Hematopoietic multipotent progenitor cell treated with erythropoietin and hydrocortisone succinate and interleukin-3 and kit ligand, for 15 days (in vitro differentiated cells): ENCODE measurements around the gene KAT2A.
A peak's percentile ranks its signal among the peaks of the same experiment; 100 is the strongest.

ENCODE experiments used
- DNase-seq: peaks from one replicate; pipeline ENCODE4 v3.0.0-alpha.2; 2015; ENCODE audit warnings: low spot score

The KAT2A gene

GRCh38 chr17:42114118-42114517, 7.0 kb downstream of the KAT2A start:
- DNase-seq: no peak

GRCh38 chr17:42113293-42114069, 7.7 kb downstream of the KAT2A start:
- DNase-seq: no peak

- DNase-seq: peak; percentile 80
These were observed 8.5 kb downstream of the KAT2A start, which contains the start of gene DHX58 for GRCh38 chr17:42112552-42113176. Gene DHX58 (minus strand): TSS chr17:42112714. CDS start chr17:42111892, 822 bp downstream.

GRCh38 chr17:42111871-42112551, 9.2 kb downstream of the KAT2A start:
- peak; percentile 14 for DNase-seq

GRCh38 chr17:42111265-42111636, 9.9 kb downstream of the KAT2A start:
- no peak for DNase-seq

- DNase-seq: no peak
These were observed 10.6 kb downstream of the KAT2A start for GRCh38 chr17:42110301-42111264.

- no peak for DNase-seq
These were observed 12.1 kb downstream of the KAT2A start for GRCh38 chr17:42109086-42109485.

- peak; percentile 85 for DNase-seq
These were observed 13.3 kb downstream of the KAT2A start for GRCh38 chr17:42107597-42108576.

- DNase-seq: no peak
These were observed 14.0 kb downstream of the KAT2A start for GRCh38 chr17:42107124-42107523.

GRCh38 chr17:42106009-42106408, 15.2 kb downstream of the KAT2A start:
- DNase-seq: no peak

GRCh38 chr17:42104264-42104663, 16.9 kb downstream of the KAT2A start:
- no peak for DNase-seq

GRCh38 chr17:42103221-42103954, 17.8 kb downstream of the KAT2A start:
- no peak for DNase-seq

GRCh38 chr17:42101513-42102292, 19.5 kb downstream of the KAT2A start:
- peak; percentile 66 for DNase-seq

- DNase-seq: no peak
These were observed 22.3 kb downstream of the KAT2A start for GRCh38 chr17:42098730-42099399.

GRCh38 chr17:42097691-42098631, 23.2 kb downstream of the KAT2A start, which contains the start of gene ZNF385C:
Gene ZNF385C (minus strand): TSS chr17:42098473. CDS start chr17:42063056, 35,417 bp downstream.
- no peak for DNase-seq

- DNase-seq: no peak
These were observed 24.6 kb downstream of the KAT2A start for GRCh38 chr17:42096360-42097111.
